Kidney glomerular epithelial cell (primary cell): ENCODE results near the gene BZW2.

Experiments used
- DNase-seq: peaks from one replicate; lab custom pipeline; 2025; lab: John Stamatoyannopoulos, UW

The BZW2 gene

DNA sequence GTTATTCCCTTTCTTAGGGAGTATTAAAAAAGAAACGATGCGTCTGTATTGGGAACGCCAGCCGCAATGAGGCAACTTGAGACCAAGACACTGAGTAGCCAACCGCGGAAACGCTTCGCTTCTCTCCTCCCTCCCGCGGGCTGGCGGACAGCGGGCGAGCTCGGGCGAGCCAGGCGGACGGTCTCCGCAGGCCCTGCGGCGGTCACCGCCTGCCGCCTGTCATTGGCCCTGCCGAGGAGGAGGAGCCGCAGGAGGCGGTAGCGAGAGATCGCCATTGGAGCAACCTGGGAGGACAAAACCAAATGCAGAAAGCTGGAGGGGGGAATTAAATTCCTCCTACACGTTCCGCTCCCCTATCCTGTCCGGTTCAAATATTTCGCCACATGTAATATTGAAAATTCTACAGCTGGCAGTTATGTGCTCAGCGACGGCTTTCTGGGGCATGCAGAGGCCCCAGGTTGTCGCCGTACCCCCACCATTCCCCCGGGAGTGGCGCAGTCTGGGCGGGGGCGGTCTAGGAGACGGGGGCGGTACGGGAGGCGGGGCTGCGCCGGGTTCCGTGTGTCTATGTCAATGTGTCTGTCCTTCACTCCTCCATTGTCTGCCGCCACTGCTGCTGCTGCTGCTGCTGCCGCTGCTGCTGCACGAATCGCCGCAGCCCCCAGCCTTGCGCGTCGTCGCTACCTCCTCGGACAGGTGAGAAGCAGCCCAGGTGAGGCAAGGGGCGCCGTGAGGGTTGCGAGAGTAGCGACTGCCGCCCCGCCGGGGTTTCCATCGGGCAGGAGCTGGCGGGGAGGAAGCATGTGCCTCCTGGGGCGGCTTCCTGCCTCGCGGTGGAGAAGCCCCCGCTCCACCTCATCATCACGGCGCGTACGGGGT lies at the start of gene BZW2, which contains the start of gene ANKMY2:
BZW2 (plus strand) TSS at position 589 of the 879 bp plus-strand sequence. CDS start 19,263 bp downstream, outside the sequence.
ANKMY2 (minus strand) TSS at position 162 of the 879 bp plus-strand sequence. CDS start 181 bp downstream, outside the sequence.
- DNase-seq, result peak; percentile 96

DNA sequence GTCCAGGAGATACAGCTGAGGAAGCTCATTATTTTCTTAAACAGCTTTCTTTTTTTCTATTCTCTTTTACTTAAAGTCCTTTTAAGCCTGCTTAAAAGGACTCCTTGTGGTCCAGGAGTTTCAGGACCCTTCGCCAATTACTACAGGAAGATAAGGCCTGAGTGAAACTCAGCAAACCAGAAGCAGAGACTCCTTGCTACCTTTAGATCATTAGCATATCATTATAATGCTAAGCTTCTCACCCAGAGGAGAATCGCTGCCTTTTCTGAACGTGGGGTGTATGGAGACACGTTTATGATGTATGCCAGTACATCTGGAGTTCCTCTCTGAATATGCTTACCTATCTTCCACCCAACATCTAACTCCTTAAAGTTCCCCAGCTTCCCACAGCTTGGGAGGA lies 48.0 kb upstream of the BZW2 start:
- no peak for DNase-seq

DNA sequence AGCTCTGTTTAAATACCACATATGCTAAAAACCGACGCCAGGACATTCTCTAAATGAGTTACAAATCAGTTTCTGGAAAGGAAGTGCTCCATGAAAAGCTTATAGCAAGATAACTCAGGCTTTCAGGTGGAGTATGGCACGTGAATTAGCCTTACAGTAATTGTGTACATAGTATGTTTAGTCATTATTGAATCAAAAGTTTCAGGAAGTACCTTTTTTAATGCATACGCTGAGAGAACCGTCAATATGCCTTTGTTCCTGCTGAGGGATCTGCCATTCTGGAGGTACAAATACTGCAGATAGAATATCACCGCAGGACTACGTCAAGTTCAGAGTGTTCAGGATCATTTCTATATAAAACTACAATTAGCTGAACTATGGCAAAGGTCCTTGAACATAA lies 46.1 kb upstream of the BZW2 start:
- no peak for DNase-seq

DNA sequence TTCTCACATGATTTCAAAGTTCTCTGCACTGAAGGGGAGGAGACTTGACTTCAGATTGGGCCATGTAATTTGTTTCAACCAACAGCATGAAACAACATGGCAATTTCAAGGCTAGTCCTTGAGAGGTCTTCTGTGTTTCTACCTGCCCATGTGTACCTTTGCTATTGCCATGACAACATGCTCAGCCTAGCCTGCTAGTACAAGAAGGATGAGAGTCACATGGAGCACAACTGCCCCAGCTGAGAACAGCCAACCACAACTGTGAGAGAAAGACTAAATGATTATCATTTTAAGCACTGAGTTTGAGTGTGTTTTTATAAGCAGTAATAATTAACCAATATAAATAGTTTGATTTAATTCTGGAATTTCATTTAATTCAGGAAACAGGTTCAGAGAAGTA lies 42.3 kb upstream of the BZW2 start:
- DNase-seq, result no peak

DNA sequence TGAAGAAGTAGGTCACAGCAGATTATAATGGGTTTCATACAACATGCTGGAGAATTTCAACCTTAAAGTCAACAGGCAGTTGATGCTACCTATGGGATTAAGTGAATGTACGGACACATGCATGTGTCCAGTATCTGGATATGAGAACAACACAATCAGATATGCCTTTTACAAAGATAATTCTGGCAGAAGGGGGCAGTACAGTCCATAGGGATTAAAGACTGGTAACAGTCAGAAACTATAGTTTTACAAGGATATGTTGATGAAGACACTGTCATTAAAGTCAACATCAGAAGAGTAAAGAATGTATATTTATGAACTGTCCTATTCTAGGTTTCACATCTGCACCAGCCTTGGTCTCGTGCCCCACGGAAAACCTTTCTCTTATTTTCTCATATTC lies 41.9 kb upstream of the BZW2 start:
- DNase-seq, result no peak

DNA sequence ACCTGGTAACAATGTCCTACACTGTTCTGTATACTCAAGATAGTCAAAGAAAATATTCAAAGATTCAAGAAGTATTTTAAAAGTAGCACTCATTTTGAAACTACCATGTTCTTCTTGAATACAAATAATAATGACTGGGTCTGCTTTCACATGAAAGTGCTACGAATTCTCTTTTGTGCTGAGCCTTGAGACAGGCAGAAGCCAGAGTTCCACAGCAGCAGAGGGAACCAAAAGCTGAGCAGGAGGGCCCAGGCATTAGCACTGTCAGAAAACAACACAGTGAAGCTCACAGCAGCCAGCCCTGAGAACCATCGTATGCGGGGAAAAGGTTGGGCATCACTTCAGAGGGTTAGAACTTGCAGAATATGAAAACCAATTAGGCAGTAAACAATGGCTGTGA lies 39.3 kb upstream of the BZW2 start:
- no peak for DNase-seq

DNA sequence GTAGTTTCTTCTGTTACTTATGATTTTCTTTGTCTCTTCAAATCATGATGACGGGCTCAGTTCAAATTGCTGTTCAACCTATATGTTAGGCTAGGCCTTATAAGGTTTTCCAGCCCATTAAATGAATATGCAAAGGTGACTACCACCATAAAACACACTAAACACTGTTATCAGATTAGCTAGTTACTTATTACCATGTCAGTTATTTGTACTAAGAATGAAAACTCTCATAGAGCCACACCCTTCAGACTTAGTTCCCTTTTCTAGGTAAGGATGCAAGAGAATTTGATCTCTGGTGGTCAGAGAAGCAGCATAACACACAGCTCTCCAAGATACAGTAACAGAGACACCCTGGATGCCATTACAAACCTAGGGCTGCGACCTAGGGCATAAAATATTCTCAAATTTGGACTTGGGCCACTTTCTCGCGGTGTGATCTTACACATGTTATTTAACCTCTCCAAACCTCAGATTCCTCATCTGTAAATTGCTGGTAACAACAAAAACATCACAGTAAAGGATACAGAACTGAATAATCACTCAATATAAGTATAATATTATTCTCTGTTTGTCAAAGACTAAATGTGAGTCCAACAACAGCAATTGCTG lies 36.0 kb upstream of the BZW2 start:
- DNase-seq, result peak; percentile 29

DNA sequence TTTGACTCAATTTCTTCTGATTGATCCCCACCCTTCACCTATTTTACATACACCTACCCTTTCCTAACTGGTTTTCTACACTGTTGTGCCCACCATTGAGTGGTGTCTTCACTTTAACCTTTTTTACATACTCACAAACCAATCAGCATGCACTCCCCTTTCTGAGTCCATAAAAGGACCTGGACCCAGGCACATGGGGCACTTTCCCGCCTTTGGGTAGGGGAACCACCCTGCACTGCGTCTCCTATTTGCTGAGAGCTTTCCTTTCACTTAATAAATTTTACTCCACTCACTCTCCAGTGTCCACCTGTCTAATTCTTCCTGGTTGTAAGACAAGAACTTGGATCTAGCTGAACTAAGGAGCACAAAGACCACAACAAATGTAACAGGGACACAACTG lies 34.3 kb upstream of the BZW2 start:
- DNase-seq, result no peak

DNA sequence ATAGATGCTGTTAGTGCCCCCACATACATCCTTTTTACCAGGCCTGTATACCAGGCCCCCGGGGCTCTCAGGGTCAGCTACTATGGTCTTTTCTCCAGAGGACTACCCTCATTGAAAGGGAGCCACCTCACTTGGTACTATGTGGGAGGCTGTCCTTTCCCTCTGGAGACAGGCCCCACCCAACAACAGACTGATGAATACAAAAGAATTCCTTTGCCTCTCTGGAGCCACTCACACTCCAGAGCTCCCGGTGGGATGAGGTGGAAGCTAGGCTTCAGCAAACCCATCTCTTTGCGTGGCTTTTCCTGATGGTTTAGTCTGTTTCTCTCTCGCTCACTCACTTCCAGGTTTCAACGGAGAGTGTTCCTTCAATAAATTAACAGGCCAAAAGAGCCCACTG lies 30.8 kb upstream of the BZW2 start:
- DNase-seq, result no peak

DNA sequence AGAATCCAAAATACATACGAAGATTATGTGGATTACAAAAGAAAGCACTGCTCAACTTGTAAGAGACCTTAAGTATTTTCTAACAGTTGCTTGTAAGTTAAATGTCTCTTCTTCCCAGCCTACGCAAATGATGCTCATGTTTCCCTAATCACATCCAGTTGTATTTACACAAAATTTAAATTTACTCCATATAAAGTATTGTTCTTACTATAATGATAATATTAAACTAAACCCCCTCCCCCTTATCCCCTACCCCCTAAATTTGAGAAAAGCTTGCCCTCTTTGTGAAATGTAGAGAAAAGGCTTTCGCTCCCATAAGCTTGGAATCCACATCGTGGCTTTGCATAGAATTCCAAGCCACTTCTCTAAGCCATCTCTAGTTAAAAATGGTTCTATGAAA lies 29.9 kb upstream of the BZW2 start:
- no peak for DNase-seq

DNA sequence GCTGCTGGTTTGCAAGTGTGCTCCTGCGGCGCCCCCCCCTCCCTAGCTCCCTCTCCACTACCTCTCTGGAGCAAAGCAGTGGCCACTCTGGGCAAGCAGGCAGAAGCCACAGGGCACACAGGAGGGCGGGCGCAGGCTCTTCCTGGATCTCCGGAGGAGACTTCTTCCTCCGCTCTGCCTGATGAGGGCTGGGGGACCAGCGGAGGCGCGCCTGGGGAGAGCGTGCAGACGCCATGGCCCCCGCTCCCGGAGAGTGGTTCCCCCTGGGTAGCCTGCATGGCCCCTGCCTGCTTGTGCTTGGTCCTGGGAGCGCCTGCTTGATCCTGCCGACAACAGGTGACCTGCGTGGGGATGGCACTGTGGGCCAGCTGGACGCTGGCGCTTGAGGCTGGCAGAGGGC lies 29.4 kb upstream of the BZW2 start:
- DNase-seq, result no peak

DNA sequence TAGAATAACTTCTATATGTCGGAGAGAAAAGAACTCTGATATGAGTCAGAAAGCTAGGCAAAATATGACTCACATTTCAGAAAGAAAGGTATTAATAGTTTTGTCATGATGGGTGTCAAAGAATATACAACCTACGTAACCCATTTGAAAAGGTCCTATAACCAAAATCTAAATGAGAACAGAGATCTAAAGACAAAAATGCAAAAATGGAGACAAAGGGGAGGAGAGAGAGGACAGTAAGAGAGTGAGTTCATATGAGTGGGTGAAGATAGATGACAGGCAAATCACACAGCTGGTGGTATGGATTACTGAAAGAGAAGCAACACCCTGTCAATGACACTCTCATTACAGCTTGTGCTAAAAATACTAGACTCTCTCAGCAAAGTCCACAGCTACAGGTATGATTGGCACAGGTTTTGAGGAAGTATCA lies 26.0 kb upstream of the BZW2 start:
- no peak for DNase-seq

DNA sequence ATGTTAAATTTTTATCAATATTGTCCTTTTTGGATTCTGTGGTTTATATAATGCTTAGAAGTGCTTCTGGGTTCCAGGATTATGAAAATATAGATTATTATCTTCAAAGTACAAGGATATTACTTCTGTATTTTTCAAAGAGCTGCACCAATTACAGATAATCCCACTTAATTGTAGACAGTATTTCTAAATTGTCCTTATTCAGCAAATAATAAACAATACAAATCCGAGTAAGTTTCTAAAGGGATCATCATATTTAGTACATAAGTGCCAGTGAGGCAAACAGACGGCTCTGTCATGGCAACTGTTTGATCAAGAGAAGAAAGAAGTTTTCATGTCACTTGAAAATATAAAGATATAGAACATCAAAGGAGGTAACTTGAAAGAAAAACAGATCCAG lies 19.6 kb upstream of the BZW2 start:
- DNase-seq, result no peak

DNA sequence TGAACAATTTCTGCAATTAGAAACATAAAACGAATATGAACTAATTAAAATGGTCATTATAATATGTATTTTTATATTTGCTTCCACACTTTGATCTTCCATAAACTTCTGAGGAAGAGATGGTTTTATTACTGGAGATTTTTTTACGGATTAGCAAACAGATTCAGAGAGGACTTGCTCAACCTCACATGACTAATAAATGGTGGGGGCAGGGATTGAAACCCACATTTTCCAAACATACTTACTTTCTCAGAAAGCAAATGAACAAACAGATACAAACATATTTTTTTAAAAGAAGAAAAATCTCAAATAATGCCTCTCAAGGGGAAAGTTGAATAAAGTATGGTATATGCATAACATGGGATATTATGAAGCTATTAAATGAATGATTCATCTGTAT lies 18.7 kb upstream of the BZW2 start:
- no peak for DNase-seq

DNA sequence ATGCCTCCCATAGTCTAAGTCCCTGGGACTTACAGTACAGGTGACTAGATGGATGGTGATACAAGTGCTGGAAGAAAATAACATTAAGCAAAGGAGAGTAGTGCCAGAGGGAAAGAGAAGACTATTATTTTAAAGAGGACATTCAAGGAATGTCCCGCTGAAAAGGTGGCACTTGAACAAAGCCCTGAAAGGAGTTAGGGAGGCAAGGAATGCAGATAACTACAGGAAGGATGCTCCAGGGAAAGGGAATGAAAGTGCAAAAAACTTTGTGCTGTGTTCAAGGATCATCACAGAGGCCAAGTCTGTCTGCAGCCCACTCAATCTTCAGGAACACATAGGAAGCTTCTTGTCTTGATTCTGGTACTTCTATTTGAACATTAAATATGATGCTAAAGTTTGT lies 15.3 kb upstream of the BZW2 start:
- no peak for DNase-seq

DNA sequence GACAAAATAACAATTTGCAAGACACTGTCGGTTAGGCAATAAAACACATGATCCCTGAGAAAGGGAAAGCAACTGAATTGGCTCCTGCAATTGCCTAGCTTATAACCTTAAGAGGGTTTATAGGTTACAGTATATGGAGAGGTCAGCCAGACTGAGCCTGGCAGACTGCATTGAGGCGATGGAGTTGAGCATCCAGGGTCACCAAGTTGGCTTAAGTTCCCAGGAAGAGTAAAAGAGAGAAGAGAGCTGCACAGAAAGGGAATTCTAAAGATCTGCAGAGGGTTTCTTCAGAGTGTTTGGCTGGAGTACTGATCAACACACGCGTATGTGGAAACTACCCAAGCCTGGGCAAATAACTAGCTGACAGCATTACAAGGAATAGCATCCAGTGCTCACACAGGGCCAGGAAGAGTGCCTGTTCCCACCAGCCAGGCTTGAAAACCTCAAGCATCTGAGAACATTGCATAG lies 11.7 kb upstream of the BZW2 start:
- no peak for DNase-seq

DNA sequence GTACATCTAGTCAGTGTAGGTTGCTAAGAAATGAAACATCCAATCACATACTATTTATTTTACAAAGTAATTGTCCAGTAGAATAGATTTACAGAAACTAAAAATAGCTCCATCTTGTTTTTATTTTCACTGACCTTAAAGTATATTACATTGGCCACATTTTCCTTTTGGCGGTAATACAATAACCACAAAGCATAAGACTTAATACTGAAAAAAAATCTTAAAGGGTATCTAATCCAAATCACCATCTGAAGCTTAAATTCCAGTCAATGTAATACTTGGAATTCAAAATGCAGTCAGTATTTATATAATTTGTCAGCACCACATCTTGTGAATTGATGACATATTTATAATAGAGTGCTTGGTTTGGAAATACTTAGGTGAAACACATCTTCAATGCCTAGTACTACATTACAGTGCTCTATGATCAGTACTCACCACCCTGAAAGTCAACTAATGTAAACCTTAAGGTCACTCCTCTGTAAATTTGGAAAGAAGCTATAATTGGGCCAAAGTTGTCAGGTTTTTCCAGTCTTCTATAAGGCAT lies 9.4 kb upstream of the BZW2 start:
- no peak for DNase-seq

DNA sequence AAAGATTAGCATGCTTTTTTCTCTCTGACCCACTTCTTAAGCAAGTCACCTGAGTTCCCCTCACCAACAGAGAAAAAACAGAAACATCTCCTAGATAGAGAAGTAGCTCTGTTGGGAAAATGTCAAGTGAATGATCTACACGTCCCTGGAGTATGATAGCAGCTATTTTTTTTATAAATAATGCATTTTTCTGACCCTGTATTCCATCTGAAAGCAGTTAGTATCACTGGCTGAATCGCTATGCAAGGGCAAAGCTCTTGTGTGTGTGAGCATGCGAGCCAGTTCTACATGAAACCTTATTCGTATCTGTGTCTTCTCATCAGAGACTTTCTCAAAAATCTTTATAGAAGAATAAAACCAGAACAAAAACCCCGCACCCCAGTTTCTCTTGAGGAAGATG lies 8.6 kb upstream of the BZW2 start:
- no peak for DNase-seq

DNA sequence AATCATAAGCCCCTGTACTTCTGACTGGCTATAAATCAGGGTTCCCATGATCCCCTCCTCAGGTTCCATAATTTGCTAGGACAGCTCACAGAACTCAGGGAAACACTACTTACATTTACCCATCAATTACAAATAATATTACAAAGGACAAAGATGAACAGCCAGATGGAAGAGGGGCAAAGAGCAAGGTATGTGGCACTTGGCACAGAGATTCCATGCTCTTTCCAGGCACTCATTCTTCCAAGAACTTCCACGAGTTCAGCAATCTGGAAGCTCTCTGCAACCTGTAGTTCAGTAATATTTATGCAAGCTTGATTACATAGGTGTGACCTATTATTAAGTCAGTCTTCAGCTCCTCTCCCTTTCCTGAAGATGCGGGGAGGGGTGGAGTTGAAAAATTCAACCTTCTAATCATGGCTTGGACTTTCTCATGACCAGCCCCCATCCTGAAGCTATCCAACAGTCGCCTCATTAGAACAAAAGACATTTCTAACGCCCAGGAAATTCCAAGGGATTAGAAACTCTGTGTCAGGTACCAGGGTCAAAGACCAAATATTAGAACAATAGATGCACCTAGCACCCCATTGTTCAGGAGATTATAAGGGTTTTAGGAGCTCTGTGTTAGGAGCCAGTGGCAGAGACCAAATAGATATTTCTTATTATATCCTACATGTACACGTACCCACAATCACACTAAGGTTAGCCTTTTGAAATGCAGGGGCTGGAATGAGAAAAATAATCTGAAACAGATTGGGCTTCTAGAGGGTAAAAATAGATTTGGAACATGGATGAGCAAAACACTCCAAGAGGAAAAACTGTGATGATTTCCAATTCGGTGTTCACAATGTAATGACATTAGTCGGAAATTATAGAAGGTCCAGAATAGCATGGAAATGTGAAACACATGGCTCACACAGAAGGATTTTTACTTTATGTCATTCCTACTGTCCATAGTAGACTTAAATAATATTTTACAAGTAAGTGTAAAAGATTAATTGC lies 7.4 kb upstream of the BZW2 start:
- DNase-seq, result no peak

DNA sequence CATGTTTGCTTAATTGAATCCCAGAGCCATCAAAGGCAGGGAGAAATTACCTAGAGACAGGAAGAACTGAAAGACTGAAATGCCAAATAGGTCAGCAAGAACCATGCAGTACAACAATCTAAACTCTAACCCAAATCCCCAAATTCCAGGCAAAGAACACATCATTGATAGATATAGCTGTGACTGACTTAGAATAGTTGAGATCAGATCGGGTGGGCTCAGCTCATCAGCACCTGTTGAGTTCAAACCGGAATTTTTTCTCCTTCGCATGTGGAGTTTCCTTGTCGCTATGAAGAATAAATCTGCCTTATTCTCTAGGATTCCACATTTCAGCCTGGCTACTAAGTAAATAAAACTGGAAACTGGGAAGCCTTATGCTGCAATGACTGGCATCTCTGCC lies 1.8 kb upstream of the BZW2 start:
- peak; percentile 16 for DNase-seq

DNA sequence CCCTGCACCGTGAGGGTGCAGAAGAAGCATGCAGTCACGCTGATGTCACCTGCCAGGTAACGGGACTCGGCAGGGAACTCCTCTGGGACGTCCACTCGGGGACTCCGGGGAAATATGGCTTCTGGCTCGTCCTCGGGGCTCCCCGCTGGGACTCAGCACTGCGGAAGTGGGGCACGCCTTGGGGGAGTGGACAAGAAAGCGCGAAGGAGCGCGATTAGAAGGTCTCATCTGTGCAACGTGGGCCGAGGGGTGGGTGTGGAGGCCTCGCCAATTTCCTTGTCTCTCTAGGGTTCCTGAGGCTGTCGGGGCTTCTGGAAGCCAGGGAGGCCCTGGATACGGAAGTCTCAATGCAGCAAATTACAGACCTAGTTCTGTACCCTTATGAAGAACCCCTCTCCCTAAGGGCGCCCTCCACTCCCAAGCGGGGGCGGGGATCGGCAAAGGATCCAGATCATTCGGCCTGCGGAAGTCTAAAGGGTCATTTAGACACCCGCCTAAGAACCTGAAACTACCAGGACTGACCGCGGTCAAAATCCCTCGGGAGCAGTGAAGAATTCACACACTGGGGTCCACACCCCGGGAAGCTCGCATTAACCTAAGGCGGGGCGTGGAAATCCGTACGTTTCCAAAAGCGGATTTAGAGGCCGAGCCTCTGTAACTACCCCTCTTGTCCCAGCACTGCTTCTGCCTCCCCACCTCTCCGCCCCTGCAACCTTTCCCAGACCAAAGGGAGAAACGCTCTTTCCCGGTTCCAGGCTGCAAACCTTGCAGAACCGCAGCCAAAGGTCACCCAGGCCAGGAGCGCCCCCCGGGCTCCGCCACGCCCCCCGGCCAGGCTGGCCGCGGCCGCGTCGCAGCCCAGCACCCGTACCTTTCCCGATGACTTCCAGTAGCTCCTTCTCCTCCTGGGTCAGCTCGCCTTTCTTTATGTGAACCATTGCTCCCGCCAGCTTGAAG lies 1.1 kb upstream of the BZW2 start:
- no peak for DNase-seq
